Left ventricle myocardium inferior (tissue), 1 donor: ENCODE measurements around the gene XIRP2. TPM values are rescaled to one million over a fixed set of nuclear protein-coding genes. Genes with fewer than 3 reads are reported as not detected.

Experiments
- DNase-seq: peaks from one replicate; pipeline ENCODE4 v3.0.0-alpha.2; 2020
- H3K27ac ChIP-seq: fragments of 200-600 bp; replicated peaks from 2 replicates; pipeline ENCODE4 v1.8.0; 2021
- H3K27me3 ChIP-seq: fragments of 200-600 bp; 2 replicates; pipeline ENCODE4 v1.8.0; 2021; ENCODE audit warnings: low read depth
- H3K36me3 ChIP-seq: fragments of 200-600 bp; 2 replicates; pipeline ENCODE4 v1.8.0; 2021
- H3K4me1 ChIP-seq: fragments of 200-600 bp; 2 replicates; pipeline ENCODE4 v1.8.0; 2021
- H3K4me3 ChIP-seq: fragments of 200-600 bp; 2 replicates; pipeline ENCODE4 v1.8.0; 2021; ENCODE audit warnings: mild to moderate bottlenecking, moderate library complexity
- H3K9me3 ChIP-seq: fragments of 200-600 bp; replicated peaks from 2 replicates; pipeline ENCODE4 v1.8.0; 2021
- intact Hi-C: fragments of 100-400 bp; cut with micrococcal nuclease; formaldehyde crosslinking; loops from one replicate; pipeline ENCODE4 v1.11.0; 2022
- total RNA-seq: library from RNA; stranded (reverse); fragmentation: NEBNext Ultra II Directional; extraction: Animal tissue kit (Norgen Biotek cat#: 25700); gene quantifications from one replicate; pipeline ENCODE4 v1.2.1, GENCODE V29; 2021
- TF ChIP-seq, protein P1 (sequence below): fragments of 200-600 bp; IDR thresholded peaks from 2 replicates; pipeline ENCODE4 v1.8.0; 2021; ENCODE audit warnings: antibody characterized with exemption, mild to moderate bottlenecking, borderline replicate concordance
- donor health status: DM: no; HTN: yes; CAD: no; lungs with severe emphysema.

Gene XIRP2
- total RNA-seq, 1 donor from 2014 or later: 364 TPM

DNA sequence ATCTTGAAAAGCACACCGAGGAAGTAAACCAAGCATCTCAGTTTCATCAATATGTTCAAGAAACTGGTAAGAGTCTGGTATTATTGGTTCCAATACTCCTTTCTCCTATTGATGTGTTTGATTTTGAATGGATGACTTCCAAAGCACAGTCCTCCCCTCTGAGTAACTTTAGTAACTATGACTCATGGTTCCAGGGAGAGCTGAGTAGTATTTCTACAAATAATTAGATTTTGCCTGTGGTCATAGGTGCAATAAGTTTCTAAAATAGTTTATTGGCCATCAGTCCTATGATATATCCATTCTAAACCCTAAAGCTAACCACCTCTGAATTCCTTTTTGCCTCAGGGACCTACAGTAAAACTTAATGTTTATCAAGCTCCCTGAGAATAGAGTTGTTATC, 352.4 kb downstream of the XIRP2 start:
- Histone ChIP-seq H3K27me3 (no peaks in the 10 kb centered on the region), H3K27ac (no peak overlapping the region), H3K9me3 (no peaks in the 10 kb centered on the region), H3K4me3 (no peak overlapping the region), H3K4me1 (no peaks in the 10 kb centered on the region), H3K36me3 (peaks cover 37% of the 10 kb centered on the region)
- TF ChIP-seq, protein P1, sequence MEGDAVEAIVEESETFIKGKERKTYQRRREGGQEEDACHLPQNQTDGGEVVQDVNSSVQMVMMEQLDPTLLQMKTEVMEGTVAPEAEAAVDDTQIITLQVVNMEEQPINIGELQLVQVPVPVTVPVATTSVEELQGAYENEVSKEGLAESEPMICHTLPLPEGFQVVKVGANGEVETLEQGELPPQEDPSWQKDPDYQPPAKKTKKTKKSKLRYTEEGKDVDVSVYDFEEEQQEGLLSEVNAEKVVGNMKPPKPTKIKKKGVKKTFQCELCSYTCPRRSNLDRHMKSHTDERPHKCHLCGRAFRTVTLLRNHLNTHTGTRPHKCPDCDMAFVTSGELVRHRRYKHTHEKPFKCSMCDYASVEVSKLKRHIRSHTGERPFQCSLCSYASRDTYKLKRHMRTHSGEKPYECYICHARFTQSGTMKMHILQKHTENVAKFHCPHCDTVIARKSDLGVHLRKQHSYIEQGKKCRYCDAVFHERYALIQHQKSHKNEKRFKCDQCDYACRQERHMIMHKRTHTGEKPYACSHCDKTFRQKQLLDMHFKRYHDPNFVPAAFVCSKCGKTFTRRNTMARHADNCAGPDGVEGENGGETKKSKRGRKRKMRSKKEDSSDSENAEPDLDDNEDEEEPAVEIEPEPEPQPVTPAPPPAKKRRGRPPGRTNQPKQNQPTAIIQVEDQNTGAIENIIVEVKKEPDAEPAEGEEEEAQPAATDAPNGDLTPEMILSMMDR: no peak
- no peak for DNase-seq
- intact Hi-C loops: no loop called here

DNA sequence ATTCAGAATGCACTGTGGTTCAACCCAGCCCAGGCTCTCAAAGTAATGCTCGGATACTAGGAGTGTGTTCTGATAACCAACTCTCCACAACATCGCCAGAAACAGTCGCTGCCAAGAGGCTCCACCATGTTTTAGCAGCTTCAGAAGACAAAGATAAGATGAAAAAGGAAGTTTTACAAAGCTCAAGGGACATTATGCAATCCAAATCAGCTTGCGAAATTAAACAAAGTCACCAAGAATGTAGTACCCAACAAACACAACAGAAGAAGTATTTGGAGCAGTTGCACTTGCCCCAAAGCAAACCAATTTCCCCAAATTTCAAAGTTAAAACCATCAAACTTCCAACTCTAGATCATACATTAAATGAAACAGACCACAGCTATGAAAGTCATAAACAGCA, 360.9 kb downstream of the XIRP2 start:
- H3K36me3 ChIP-seq: peaks cover 16% of the 10 kb centered on the region
- H3K27ac ChIP-seq: no peak overlapping the region
- no peaks in the 10 kb centered on the region for H3K27me3 ChIP-seq
- no peak for DNase-seq
- H3K4me3 ChIP-seq: no peak overlapping the region
- H3K9me3 ChIP-seq: no peaks in the 10 kb centered on the region
- H3K4me1 ChIP-seq: no peaks in the 10 kb centered on the region
- TF ChIP-seq, protein P1: no peak
- intact Hi-C loops: no loop called here

DNA sequence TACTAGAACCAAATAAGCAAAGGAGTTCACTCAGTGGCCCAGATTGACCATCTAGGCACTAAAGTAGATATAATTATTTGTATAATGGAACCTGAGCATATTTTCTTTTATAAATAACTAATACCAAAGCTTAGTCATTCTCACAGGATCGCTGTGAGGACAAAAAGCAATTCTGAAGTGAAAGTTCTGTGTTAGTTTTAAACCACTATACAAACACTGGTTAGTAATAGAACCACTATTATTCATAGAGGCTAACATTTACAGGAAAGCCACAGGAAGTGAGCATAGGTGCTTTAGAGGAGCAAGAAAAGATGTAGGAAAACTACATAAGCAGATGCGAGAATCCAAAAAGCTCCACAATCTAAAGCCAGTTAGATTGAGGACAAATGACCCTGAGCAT, 364.7 kb downstream of the XIRP2 start:
- TF ChIP-seq, protein P1: no peak
- no peaks in the 10 kb centered on the region for H3K27me3 ChIP-seq
- H3K4me1 ChIP-seq: no peaks in the 10 kb centered on the region
- intact Hi-C loops: no loop called here
- peaks cover 6% of the 10 kb centered on the region for H3K36me3 ChIP-seq
- H3K4me3 ChIP-seq: no peak overlapping the region
- DNase-seq: no peak
- no peaks in the 10 kb centered on the region for H3K9me3 ChIP-seq
- H3K27ac ChIP-seq: no peak overlapping the region

DNA sequence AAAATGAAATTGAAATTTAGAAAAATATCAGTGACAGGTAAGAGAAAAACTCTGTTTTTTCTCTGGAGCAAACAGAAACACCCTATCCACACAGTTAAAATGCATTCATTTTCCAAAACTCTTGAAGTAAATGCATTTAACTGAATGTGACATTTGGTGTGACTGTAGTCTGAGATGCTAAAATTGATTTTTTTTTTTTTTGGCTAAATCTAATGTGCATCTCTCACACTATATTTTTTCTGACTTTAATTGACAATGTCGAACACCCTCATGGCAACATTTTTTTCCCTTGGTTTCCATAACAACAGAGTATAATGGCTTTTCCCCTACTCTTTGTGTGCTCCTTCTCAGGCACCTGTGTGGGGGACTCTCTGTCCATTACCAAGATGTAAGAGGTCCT, 366.4 kb downstream of the XIRP2 start:
- Histone ChIP-seq H3K36me3 (peaks cover under 1% of the 10 kb centered on the region), H3K4me1 (no peaks in the 10 kb centered on the region), H3K4me3 (no peak overlapping the region), H3K9me3 (no peaks in the 10 kb centered on the region), H3K27me3 (no peaks in the 10 kb centered on the region), H3K27ac (no peak overlapping the region)
- intact Hi-C loops: no loop called here
- TF ChIP-seq, protein P1: no peak
- DNase-seq: no peak

DNA sequence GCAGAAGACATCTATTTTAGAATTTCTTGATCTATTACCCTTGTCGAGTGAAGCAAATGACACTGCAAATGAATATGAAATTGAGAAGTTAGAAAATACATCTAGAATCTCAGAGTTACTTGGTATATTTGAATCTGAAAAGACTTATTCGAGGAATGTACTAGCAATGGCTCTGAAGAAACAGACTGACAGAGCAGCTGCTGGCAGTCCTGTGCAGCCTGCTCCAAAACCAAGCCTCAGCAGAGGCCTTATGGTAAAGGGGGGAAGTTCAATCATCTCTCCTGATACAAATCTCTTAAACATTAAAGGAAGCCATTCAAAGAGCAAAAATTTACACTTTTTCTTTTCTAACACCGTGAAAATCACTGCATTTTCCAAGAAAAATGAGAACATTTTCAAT, 370.4 kb downstream of the XIRP2 start:
- H3K4me1 ChIP-seq: no peaks in the 10 kb centered on the region
- TF ChIP-seq, protein P1: no peak
- H3K27ac ChIP-seq: no peak overlapping the region
- no peak for DNase-seq
- H3K36me3 ChIP-seq: no peaks in the 10 kb centered on the region
- no peaks in the 10 kb centered on the region for H3K9me3 ChIP-seq
- H3K4me3 ChIP-seq: no peak overlapping the region
- H3K27me3 ChIP-seq: no peaks in the 10 kb centered on the region
- intact Hi-C loops: no loop called here

DNA sequence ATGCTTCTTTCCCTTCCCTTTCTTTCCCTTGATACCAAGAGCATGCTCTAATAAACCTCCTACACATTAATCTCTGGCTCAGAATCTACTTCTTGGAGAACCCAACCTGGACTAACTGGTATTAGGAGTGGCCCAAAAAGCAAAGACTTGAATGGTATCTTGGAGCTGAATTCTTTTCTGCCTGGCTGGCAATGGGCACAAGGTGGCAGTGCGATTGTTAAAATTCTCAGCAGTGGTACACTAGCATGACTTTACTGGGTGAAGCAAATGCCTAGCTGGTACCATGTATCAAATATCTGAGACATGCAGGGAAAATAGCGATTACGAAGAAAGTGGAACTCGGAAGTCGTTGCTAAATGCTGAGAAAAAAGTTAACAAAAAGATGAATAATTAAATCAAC, 376.1 kb downstream of the XIRP2 start:
- H3K27me3 ChIP-seq: no peaks in the 10 kb centered on the region
- no peak overlapping the region for H3K27ac ChIP-seq
- H3K36me3 ChIP-seq: no peaks in the 10 kb centered on the region
- intact Hi-C loops: no loop called here
- TF ChIP-seq, protein P1: peak; percentile 50
- H3K9me3 ChIP-seq: peaks cover 15% of the 10 kb centered on the region
- no peak for DNase-seq
- H3K4me1 ChIP-seq: no peaks in the 10 kb centered on the region
- H3K4me3 ChIP-seq: no peak overlapping the region
